Ascending aorta (tissue), 2 donors: ENCODE data around the gene CMIP. TPM values are rescaled to one million over a fixed set of nuclear protein-coding genes. Genes with fewer than 3 reads are reported as not detected.

Experiments used
- DNase-seq, 2 donors: peaks; one replicate each; pipeline ENCODE4 v3.0.0-alpha.2; 2019; ENCODE audit warnings: low spot score in 2 of 2
- H3K27ac ChIP-seq, 2 donors: fragments of 200-600 bp; sonication (generic); one replicate each; pipeline ENCODE4 v1.5.1; 2016 to 2017; ENCODE audit warnings: mild to moderate bottlenecking in 1 of 2
- H3K27me3 ChIP-seq: fragments of 200-600 bp; sonication (generic); one replicate; pipeline ENCODE4 v1.5.1; 2017
- H3K36me3 ChIP-seq, 2 donors: fragments of 200-600 bp; sonication (generic); one replicate each; pipeline ENCODE4 v1.5.1; 2016
- H3K4me1 ChIP-seq, 2 donors: fragments of 200-600 bp; sonication (generic); one replicate each; pipeline ENCODE4 v1.5.1; 2016 to 2017; ENCODE audit warnings: mild to moderate bottlenecking in 1 of 2
- H3K4me3 ChIP-seq, 2 donors: fragments of 200-600 bp; sonication (generic); one replicate each; pipeline ENCODE4 v1.5.1; 2016 to 2017; ENCODE audit warnings: mild to moderate bottlenecking in 1 of 2
- H3K9me3 ChIP-seq, 2 donors: fragments of 200-600 bp; sonication (generic); one replicate each; pipeline ENCODE4 v1.5.1; 2016
- intact Hi-C: fragments of 100-400 bp; cut with DNase I; formaldehyde crosslinking; loops from one replicate; pipeline ENCODE4 v1.15.1; 2023
- total RNA-seq: library from RNA; depleted of rRNA; stranded (reverse); fragments of >200 nt; gene quantifications from one replicate; pipeline ENCODE4 v1.1.0, GENCODE V29; 2016
- TF ChIP-seq, protein P1 (sequence below), 3 experiments: fragments of 200-600 bp in 2 of 3; fragments of 450-650 bp in 1 of 3; sonication (generic) in 2 of 3; IDR thresholded peaks; one replicate each; pipeline ENCODE4 v1.5.1; 2016 to 2019; ENCODE audit warnings: antibody characterized with exemption in 3 of 3, mild to moderate bottlenecking in 1 of 3, moderate library complexity in 1 of 3

CMIP gene
- total RNA-seq, 1 donor from 2014 or later, result 110 TPM

DNA sequence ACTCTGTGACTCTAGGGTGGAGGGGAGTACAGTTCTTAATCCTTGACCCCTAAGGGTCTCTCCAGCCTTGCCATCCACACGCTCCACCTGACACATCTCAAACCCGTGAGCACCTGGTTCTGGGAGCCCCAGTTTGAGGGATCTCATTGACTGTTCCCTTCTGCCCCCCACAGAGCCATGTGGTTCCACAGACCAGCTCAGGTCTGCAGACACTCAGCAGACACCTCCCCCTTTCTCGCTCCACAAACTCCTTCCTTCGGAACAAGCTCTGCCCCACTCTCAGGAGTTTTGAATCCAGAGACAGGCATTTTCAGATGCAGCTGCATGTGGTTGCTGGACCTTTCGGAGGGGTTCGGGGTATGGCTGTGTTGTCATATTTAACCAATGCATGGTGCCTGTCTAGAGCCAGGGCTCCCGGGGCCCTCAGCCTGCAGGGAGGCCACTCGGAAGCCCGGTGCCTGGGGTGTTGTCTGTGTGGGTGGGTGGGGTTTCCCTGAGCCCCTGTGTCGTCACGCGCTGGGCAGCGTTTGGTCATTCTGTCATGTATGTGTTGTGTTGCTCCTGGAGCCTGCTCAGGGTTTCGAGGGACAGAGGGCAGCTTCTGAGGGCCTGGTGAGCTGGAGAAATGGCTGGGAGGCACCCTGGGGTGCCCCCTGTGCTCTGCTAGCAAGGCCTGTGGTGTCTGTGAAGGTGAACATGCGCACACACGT is 235.3 kb downstream of the CMIP start:
- Histone ChIP-seq H3K27ac (no peak overlapping the region), H3K27me3 (no peaks in the 10 kb centered on the region), H3K9me3 (no peaks in the 10 kb centered on the region), H3K36me3 (peaks cover 0 to 24% of the 10 kb centered on the region in 2 donors), H3K4me3 (no peak overlapping the region), H3K4me1 (no peaks in the 10 kb centered on the region)
- TF ChIP-seq, protein P1, sequence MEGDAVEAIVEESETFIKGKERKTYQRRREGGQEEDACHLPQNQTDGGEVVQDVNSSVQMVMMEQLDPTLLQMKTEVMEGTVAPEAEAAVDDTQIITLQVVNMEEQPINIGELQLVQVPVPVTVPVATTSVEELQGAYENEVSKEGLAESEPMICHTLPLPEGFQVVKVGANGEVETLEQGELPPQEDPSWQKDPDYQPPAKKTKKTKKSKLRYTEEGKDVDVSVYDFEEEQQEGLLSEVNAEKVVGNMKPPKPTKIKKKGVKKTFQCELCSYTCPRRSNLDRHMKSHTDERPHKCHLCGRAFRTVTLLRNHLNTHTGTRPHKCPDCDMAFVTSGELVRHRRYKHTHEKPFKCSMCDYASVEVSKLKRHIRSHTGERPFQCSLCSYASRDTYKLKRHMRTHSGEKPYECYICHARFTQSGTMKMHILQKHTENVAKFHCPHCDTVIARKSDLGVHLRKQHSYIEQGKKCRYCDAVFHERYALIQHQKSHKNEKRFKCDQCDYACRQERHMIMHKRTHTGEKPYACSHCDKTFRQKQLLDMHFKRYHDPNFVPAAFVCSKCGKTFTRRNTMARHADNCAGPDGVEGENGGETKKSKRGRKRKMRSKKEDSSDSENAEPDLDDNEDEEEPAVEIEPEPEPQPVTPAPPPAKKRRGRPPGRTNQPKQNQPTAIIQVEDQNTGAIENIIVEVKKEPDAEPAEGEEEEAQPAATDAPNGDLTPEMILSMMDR (IDR thresholded peaks at IDR 0.05), result no peak
- DNase-seq, result no peak
- intact Hi-C loops, result no loop called here

DNA sequence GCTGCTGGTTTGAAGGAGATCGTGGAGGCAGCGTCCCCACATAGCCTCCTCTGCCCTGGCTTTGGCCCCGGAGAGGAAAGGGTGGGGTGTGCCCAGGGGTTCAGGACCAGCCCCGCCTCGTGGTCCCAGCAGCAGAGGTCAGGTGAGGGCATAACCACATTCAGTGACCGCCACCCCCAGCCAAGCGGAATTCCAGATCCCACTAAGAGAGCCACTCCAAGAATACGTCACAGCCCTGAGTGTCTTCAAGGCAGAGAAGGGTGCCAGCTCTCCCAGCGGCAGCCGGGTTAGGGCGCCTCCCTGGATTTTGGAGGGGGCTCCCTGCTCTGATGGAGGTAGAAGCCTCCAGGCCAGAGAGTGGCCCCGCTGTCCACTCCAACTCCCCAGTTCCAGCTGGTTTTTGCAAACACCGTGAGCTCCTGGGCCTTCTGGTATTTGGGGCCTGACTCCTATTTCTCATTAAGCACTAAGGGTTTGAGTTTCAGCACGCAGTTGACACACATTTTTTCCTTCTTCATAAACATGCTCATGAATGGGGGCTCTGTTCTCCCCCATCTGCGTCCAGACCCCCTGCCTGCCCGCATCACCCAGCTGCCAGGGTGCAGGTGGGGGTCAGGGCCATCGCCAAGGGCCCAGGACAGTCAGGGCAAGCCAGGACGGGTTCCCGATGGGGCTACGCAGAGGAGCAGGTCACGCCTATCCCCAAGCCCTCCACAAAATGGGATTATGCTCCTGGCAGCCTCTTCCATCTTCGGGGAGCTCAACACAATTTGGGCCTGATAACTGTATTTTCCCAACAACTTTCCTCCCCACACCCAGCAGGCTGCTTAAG is 236.1 kb downstream of the CMIP start:
- no peak overlapping the region for H3K4me3 ChIP-seq
- no peaks in the 10 kb centered on the region for H3K27me3 ChIP-seq
- no peaks in the 10 kb centered on the region for H3K4me1 ChIP-seq
- peaks cover 0 to 24% of the 10 kb centered on the region in 2 donors for H3K36me3 ChIP-seq
- intact Hi-C loops, result no loop called here
- DNase-seq, result no peak
- H3K9me3 ChIP-seq, result no peaks in the 10 kb centered on the region
- TF ChIP-seq, protein P1 (IDR thresholded peaks at IDR 0.05), result no peak
- H3K27ac ChIP-seq, result no peak overlapping the region

DNA sequence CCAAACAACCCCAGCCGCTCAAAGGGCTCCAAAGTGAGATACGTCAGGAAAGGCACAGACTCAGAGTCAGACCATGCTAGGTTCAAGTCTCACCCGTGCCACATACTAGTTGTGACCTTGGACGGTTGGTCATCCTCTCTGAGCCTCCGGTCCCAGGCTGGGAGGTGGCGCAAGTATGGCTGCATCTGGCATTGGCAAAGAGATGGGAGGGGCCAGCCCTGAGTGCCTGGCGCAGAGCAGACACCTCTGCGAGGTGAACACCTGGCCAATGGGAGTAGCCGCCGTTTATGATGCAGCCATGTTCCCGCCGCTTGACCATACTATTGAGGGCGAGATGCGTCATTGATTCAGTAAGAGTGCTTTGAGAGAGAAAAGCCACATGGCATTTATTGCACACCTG is 236.7 kb downstream of the CMIP start:
- no peak overlapping the region for H3K27ac ChIP-seq
- no peak for DNase-seq
- no peaks in the 10 kb centered on the region for H3K9me3 ChIP-seq
- H3K36me3 ChIP-seq, result peaks cover 0 to 24% of the 10 kb centered on the region in 2 donors
- no peaks in the 10 kb centered on the region for H3K27me3 ChIP-seq
- intact Hi-C loops, result no loop called here
- H3K4me1 ChIP-seq, result no peaks in the 10 kb centered on the region
- TF ChIP-seq, protein P1 (IDR thresholded peaks at IDR 0.05), result no peak
- H3K4me3 ChIP-seq, result no peak overlapping the region

DNA sequence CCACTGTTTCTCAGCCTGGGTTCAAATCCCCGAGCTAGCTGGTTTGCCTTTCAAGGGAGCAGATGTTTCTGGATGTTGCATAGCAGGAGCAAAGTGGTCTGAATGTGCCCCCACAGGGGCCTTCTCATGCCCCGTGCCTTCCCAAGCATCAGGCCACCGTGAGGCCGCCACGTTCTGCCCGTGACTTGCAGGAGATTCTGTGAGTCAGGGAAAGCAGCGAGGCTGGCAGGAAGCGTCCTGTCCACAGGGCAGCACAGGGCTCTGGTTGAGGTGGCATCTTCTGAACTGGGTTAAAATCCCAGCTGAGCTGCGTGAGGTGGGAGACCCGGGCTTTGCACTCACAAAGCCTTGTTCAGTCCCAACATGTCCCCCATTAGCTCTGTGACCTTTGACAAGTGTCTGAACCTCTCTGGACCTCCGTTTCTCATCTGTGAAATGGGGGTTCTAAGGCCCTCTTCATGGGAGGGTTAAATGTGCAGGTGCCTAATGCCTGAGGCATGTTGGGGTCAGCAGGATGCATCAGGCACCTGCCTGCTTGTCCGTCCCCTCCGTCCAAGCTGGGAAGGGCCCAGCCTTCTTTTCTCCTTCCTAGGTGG is 239.7 kb downstream of the CMIP start:
- Histone ChIP-seq H3K4me1 (no peaks in the 10 kb centered on the region), H3K27me3 (no peaks in the 10 kb centered on the region), H3K36me3 (peaks cover 0 to 14% of the 10 kb centered on the region in 2 donors), H3K9me3 (no peaks in the 10 kb centered on the region), H3K4me3 (no peak overlapping the region), H3K27ac (no peak overlapping the region)
- TF ChIP-seq, protein P1 (IDR thresholded peaks at IDR 0.05), result no peak
- DNase-seq, result no peak
- intact Hi-C loops, result no loop called here

DNA sequence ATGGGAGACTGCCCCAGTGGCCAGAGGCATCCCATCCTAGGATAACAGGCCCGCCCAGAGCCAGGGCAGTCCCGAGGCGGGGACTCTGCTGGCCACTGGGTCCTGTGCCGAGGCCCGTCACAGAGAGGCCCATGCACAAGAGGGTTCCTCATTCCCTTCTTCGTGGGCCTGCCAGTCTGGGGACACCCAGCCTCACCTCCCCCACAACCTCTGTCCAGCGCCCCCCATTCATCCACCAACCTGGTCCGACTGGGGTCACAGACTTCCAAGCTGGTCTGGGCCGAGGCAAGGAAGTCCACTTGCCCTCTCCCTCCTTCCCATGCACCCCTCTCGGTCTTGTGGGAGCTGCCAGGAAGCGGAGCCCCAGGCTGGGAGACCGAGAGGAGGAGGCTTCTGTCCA is 240.3 kb downstream of the CMIP start:
- no peaks in the 10 kb centered on the region for H3K4me1 ChIP-seq
- no peaks in the 10 kb centered on the region for H3K27me3 ChIP-seq
- intact Hi-C loops, result no loop called here
- TF ChIP-seq, protein P1 (IDR thresholded peaks at IDR 0.05), result no peak
- DNase-seq, result no peak
- H3K4me3 ChIP-seq, result no peak overlapping the region
- H3K36me3 ChIP-seq, result peaks cover 0 to 11% of the 10 kb centered on the region in 2 donors
- no peak overlapping the region for H3K27ac ChIP-seq
- no peaks in the 10 kb centered on the region for H3K9me3 ChIP-seq
